Measurements from ENCODE around the gene HCN1. TPM values are rescaled to one million over a fixed set of nuclear protein-coding genes. Genes with fewer than 3 reads are reported as not detected.

HCN1 gene
- total and polyA plus RNA-seq, 2 of the 13 experiments (the other 11 are each of a cell fraction or from before 2014, with no cell fraction given), result not detected

- POLR2A ChIA-PET, result no interaction called here
- WGBS (ENCODE audit: low lambda C conversion rate), result 3% methylated on average over 5 of the region's 5 CpGs
Measured at GRCh38 chr5:45737153-45737552, 41.0 kb upstream of the HCN1 start.

GRCh38 chr5:45725537-45725936 lies 29.4 kb upstream of the HCN1 start:
- CTCF ChIA-PET (ENCODE audit: low intra/inter-chr PET ratio, low total read pairs), result no interaction called here

More at GRCh38 chr5:45737153-45737552, 41.0 kb upstream of the HCN1 start:
- intact Hi-C loops (cut with micrococcal nuclease; ENCODE audit: unreplicated experiment), result no loop called here
- no peak for DNase-seq (ENCODE audit: low spot score)
- Histone ChIP-seq H2AFZ (ENCODE audit: low read length) (no peak overlapping the region), H3K4me2 (ENCODE audit: low read depth, low read length) (no peak overlapping the region), H3K27ac (ENCODE audit: extremely low read length, insufficient read depth, low read length) (no peak overlapping the region), H3K36me3 (replicated peaks in 1 of 2; ENCODE audit: control insufficient read depth in 1 of 2, insufficient read depth in 2 of 2, low read length in 2 of 2) (no peaks in the 10 kb centered on the region), H3K4me1 (ENCODE audit: insufficient read depth, low read length) (no peaks in the 10 kb centered on the region), H4K20me1 (ENCODE audit: insufficient read depth, low read length) (no peaks in the 10 kb centered on the region), H3K9ac (ENCODE audit: insufficient read depth, low read depth, low read length) (no peak overlapping the region), H3K79me2 (ENCODE audit: insufficient read depth, low read length) (no peaks in the 10 kb centered on the region), H3K9me3 (ENCODE audit: low read length) (peaks cover 78% of the 10 kb centered on the region), H3K27me3 (ENCODE audit: control insufficient read depth in 1 of 2, insufficient read depth in 2 of 2, low read length in 2 of 2) (no peaks in the 10 kb centered on the region), H3K4me3 (replicated peaks in 1 of 3; ENCODE audit: insufficient read depth in 1 of 3, low read depth in 2 of 3, low read length in 3 of 3) (no peak overlapping the region)
- CTCF ChIA-PET (ENCODE audit: low intra/inter-chr PET ratio, low total read pairs), result no interaction called here
- no peak for ATAC-seq
- TF ChIP-seq ZNF75D (CRISPR knock-in tag; IDR thresholded peaks at IDR 0.05; ENCODE audit: borderline replicate concordance) (no peak), RELA (CRISPR knock-in tag; IDR thresholded peaks at IDR 0.05) (no peak), ZNF446 (CRISPR knock-in tag; IDR thresholded peaks at IDR 0.05) (no peak), ZNF331 (CRISPR knock-in tag; IDR thresholded peaks at IDR 0.05) (no peak), NFE2L1 (CRISPR knock-in tag; IDR thresholded peaks at IDR 0.05; ENCODE audit: borderline replicate concordance) (no peak), MIER3 (CRISPR knock-in tag; IDR thresholded peaks at IDR 0.05; ENCODE audit: borderline replicate concordance) (no peak), ZBTB33 (CRISPR knock-in tag; IDR thresholded peaks at IDR 0.05) (no peak)
- in situ Hi-C loops (cut with HindIII; ENCODE audit: extremely low pct_ligation_motif_present, low pct_unique_long_range_greater_than_20kb), result no loop called here
- no peak for FAIRE-seq
- BruUV-seq (replicated peaks), result no TSS peak

More at GRCh38 chr5:45725537-45725936, 29.4 kb upstream of the HCN1 start:
- H3K36me3 ChIP-seq (replicated peaks in 1 of 2; ENCODE audit: control insufficient read depth in 1 of 2, insufficient read depth in 2 of 2, low read length in 2 of 2), result no peaks in the 10 kb centered on the region
- no peak for TF ChIP-seq TGIF2 (CRISPR knock-in tag; IDR thresholded peaks at IDR 0.05)
- TF ChIP-seq ZBED4 (CRISPR knock-in tag; IDR thresholded peaks at IDR 0.05; ENCODE audit: borderline replicate concordance), result no peak
- TF ChIP-seq MAFK (conservative IDR thresholded peaks at IDR 0.05 in 1 of 2, IDR thresholded peaks at IDR 0.05 in 1 of 2; ENCODE audit: low read length in 2 of 2), result peak; percentile 63 to 77; a peak in 3 of 4 replicates
- TF ChIP-seq ZNF570 (CRISPR knock-in tag; IDR thresholded peaks at IDR 0.05; ENCODE audit: borderline replicate concordance), result no peak
- peak; percentile 75 for TF ChIP-seq MAFF (IDR thresholded peaks at IDR 0.05; ENCODE audit: low read depth, low read length)
- in situ Hi-C loops (cut with HindIII; ENCODE audit: extremely low pct_ligation_motif_present, low pct_unique_long_range_greater_than_20kb), result no loop called here
- H2AFZ ChIP-seq (ENCODE audit: low read length), result no peak overlapping the region
- POLR2A ChIA-PET, result no interaction called here
- no peaks in the 10 kb centered on the region for H3K79me2 ChIP-seq (ENCODE audit: insufficient read depth, low read length)
- ATAC-seq, result no peak
- DNase-seq (ENCODE audit: low spot score), result no peak
- H4K20me1 ChIP-seq (ENCODE audit: insufficient read depth, low read length), result no peaks in the 10 kb centered on the region
- no TSS peak for BruUV-seq (replicated peaks)
- peaks cover 82% of the 10 kb centered on the region for H3K9me3 ChIP-seq (ENCODE audit: low read length)
- FAIRE-seq, result no peak
- no peaks in the 10 kb centered on the region for H3K4me1 ChIP-seq (ENCODE audit: insufficient read depth, low read length)
- H3K4me3 ChIP-seq (replicated peaks in 1 of 3; ENCODE audit: insufficient read depth in 1 of 3, low read depth in 2 of 3, low read length in 3 of 3), result no peak overlapping the region
- intact Hi-C loops (cut with micrococcal nuclease; ENCODE audit: unreplicated experiment), result no loop called here
- WGBS (ENCODE audit: low lambda C conversion rate), result 3% methylated on average over 3 of the region's 3 CpGs
- H3K27me3 ChIP-seq (ENCODE audit: control insufficient read depth in 1 of 2, insufficient read depth in 2 of 2, low read length in 2 of 2), result no peaks in the 10 kb centered on the region; a peak in 1 of 5 replicates
- H3K27ac ChIP-seq (ENCODE audit: extremely low read length, insufficient read depth, low read length), result no peak overlapping the region
- no peak overlapping the region for H3K4me2 ChIP-seq (ENCODE audit: low read depth, low read length)
- H3K9ac ChIP-seq (ENCODE audit: insufficient read depth, low read depth, low read length), result no peak overlapping the region

Data from HepG2 (cell line).